Epithelial cell of esophagus (primary cell): Measurements from ENCODE around the gene KYAT1.
"Not testable (repeated sequence)": the region's sequence is repeated elsewhere in the genome, so short reads cannot be mapped to it uniquely, and the experiment has no call there.

Experiments used
- DNase-seq: peaks from one replicate; pipeline ENCODE4 v3.0.0; 2010; ENCODE audit warnings: low read depth
- H3K4me3 ChIP-seq: 2 replicates; pipeline ENCODE4 v1.5.1; 2011; ENCODE audit warnings: mild to moderate bottlenecking, low read length, control low read depth
- TF ChIP-seq, protein P1 (sequence below): IDR thresholded peaks from 2 replicates; pipeline ENCODE4 v1.5.1; 2011; ENCODE audit warnings: low read depth, mild to moderate bottlenecking, low read length, control low read depth, inconsistent platforms; ENCODE audit not compliant: insufficient read depth; ENCODE audit errors: missing control alignments

The KYAT1 gene

DNA sequence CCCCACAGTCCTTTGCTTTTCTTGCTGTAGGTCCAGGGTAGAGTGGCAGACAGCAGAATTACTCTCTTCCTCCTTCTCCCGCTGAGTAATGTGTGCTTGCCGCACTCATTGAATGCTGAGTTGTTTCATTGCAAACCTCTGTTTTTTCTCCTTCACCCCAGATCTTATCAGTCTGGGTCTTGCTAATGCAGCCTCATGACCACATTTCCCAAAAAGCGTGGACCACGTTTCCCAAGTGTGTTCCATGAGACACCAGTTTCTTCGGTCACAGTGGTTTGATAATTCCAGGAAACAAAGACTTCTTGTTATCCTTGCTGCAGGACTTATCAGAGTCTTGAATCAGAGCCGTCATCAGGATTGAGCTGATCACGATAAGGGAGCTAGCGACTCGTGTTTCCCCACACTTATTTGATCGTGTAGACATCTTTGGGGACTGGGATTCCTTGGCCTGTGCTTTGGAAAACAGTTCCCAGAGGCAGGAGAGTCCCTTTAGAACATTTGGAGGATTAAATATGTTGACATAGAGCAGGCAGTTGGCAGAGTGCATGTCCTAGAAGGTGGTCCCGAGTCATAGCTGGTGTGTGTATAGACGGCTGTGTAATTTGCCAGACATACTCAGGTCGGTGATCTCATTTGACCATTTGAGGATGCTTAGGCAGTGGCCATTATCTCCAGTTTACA is 4.6 kb upstream of the KYAT1 start:
- no peak overlapping the region for H3K4me3 ChIP-seq
- no peak for DNase-seq
- TF ChIP-seq, protein P1, sequence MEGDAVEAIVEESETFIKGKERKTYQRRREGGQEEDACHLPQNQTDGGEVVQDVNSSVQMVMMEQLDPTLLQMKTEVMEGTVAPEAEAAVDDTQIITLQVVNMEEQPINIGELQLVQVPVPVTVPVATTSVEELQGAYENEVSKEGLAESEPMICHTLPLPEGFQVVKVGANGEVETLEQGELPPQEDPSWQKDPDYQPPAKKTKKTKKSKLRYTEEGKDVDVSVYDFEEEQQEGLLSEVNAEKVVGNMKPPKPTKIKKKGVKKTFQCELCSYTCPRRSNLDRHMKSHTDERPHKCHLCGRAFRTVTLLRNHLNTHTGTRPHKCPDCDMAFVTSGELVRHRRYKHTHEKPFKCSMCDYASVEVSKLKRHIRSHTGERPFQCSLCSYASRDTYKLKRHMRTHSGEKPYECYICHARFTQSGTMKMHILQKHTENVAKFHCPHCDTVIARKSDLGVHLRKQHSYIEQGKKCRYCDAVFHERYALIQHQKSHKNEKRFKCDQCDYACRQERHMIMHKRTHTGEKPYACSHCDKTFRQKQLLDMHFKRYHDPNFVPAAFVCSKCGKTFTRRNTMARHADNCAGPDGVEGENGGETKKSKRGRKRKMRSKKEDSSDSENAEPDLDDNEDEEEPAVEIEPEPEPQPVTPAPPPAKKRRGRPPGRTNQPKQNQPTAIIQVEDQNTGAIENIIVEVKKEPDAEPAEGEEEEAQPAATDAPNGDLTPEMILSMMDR, result no peak

DNA sequence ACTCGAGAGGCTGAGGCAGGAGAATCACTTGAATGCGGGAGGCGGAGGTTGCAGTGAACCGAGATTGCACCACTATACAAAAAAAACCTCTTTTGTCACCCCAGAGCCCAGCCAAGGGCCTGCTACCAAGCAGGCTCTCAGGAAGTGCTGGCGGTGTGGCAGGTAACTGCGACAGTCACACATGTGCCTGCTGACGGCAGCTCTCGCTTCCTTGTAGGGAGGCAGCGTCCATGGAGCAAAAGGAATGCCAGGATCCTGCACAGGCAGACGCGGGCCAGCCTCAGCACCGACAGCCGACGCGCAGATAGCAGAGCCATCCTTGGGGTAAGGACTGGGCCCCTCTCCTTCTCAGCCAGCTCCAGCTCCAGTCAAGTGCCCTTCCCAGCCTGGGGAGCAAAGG is 4.0 kb upstream of the KYAT1 start:
- DNase-seq, result no peak
- TF ChIP-seq, protein P1, result no peak
- H3K4me3 ChIP-seq, result no peak overlapping the region

DNA sequence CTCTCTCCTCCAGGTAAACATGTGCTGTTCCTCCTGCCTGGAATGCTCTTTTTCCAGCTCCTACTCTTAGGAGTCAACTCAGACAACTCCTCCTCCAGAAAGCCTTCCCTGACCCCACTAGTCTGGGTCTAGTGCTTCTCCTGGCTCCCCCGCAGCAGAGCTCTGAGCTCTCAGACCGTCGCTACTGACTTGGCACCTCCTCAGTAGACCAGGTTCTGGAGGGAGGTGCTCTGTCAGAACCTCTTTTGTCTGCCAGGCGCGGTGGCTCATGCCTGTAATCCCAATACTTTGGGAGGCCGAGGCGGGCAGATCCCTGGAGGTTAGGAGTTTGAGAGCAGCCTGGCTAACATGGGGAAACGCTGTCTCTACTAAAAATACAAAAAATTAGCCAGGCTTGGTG is 3.6 kb upstream of the KYAT1 start:
- TF ChIP-seq, protein P1, result no peak
- no peak for DNase-seq
- H3K4me3 ChIP-seq, result no peak overlapping the region

DNA sequence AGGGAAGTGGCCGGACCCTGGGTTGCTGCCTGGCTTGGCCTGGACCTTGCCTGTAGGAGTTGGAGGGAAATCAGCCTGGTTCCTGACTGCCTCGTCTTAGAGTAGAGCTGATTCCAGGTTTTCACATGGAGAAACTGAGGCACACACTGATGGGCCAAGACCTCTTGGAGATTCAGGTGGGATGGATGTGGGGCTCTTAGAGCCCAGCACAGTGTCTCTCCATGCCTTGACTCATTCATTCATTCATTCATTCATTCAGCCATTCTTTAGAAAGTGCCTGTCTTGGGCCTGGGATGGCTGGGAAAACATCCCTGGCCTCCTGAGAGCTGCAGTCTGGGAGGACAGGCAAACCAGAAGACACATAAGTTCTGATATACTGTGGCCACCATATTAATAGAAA is 2.4 kb upstream of the KYAT1 start:
- peak overlapping the region; percentile 98 for H3K4me3 ChIP-seq
- DNase-seq, result no peak
- TF ChIP-seq, protein P1, result no peak

DNA sequence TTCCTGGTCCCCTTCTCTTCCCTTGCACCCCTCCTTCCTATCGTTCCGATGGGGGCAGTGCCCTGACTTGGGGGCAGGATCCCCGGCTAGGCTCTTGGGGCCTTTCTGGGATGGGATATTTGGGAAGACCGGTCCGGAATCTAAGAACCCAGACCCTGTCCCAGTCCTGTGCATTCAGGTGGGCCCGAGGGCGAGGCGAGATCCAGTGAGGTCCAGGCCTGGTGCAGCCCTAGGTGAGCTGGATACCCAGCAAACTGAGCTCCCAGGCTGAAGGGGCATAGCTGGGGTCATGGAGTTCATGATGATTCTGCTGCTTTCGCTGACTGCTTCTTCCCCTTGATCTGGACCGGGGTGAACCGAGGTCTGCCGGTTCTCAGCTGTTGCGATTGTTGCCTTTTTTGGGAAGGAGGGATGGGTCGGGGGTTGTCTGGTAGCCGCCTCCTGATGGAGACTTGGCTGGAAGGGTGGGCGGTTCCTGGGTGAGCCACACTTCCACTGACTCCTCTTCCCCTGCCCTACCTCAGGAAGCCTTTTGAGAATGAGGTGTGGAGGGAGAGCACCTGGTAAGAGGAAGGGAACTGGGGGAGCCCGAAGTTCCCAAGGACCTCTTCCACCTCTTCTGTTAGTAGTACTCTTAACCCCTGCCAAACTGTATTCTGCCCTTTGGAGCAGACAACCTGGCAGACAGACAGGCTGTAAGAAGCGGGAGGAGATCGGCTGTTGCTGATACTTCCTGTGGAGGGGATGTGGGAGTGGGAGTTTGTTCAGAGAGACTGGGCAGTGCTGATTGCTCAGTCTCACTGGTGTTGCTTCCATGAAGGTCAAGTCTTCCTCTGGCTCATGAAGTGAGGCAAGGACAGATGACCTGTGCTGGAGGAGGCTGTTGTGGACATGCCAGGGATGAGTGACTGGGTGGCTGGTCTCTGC is 1.2 kb upstream of the KYAT1 start:
- peak; percentile 50 for DNase-seq

DNA sequence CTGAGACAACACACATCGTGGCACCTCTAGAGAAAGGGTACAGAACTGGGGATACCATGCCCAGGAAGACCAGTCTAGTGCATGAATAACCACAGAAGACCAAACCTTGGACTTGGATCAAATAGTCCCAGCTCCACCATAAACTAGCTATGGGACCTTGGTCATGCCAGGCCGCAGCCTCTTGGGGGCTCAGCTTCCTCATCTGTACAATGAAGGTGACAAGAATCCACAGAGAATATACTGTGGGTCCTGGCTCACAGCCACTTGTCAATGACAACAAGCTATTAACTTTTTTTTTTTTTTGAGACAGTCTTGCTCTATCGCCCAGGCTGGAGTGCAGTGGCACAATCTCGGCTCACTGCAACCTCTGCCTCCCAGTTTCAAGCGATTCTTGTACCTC is 3.9 kb downstream of the KYAT1 start:
- no peak overlapping the region for H3K4me3 ChIP-seq
- TF ChIP-seq, protein P1, result no peak
- DNase-seq, result no peak

More for the DNA sequence above, 1.2 kb upstream of the KYAT1 start:
- peak overlapping the region; percentile 98 for H3K4me3 ChIP-seq
- TF ChIP-seq, protein P1, result no peak

DNA sequence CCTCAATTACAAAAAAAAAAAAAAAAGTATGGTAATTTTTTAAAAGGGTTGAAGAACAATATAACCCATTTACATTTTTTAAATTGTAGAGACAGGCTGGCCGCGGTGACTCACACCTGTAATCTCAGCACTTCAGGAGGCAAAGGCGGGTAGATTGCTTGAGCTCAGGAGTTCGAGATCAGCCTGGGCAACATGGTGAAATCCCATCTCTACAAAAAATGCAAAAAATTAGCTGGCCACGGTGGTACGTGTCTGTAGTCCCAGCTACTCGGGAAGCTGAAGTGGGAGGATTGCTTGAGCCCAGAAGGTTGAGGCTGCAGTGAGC is 10.8 kb downstream of the KYAT1 start:
- H3K4me3 ChIP-seq, DNase-seq: not testable (repeated sequence)
